HepG2 (cell line): ENCODE measurements around the gene IRF1. TPM values are rescaled to one million over a fixed set of nuclear protein-coding genes. Genes with fewer than 3 reads are reported as not detected.
A peak's percentile ranks its signal among the peaks of the same experiment; 100 is the strongest.

Experiments
- ATAC-seq: fragments of 200-7000 bp; cut with Tn5 transposase; 3 replicates; pipeline ENCODE4 v1.9.1; 2020; ENCODE audit warnings: mild to moderate bottlenecking, moderate library complexity
- BruUV-seq: library from RNA; stranded (reverse); fragments of 400-500 nt; replicated peaks from 2 replicates; lab custom pipeline; 2021; lab: Mats Ljungman, UMichigan
- CTCF ChIA-PET: fragments of 300-600 bp; formaldehyde crosslinking; extraction: SDS; loops from one replicate; lab custom pipeline; 2021; ENCODE audit warnings: low total read pairs, inconsistent platforms, low intra/inter-chr PET ratio; lab: Yijun Ruan, JAX
- POLR2A ChIA-PET: fragments of 350-600 bp; sonication (Branson Sonifier 250); formaldehyde crosslinking; loops from one replicate; lab custom pipeline; 2020; ENCODE audit warnings: antibody characterized with exemption, inconsistent platforms; lab: Yijun Ruan, JAX
- DNase-seq: peaks from one replicate; pipeline ENCODE4 v3.0.0-alpha.2; 2015; ENCODE audit warnings: low spot score
- FAIRE-seq: peaks from 3 replicates; lab custom pipeline; 2011; peaks lifted over from hg19 to GRCh38; lab: Jason Lieb, UNC
- H2AFZ ChIP-seq: one replicate; pipeline ENCODE4 v1.6.1; 2011; ENCODE audit warnings: low read length, inconsistent platforms
- H3K27ac ChIP-seq: fragments of 300-600 bp; 3 replicates; pipeline ENCODE4 v1.8.0; 2011; ENCODE audit warnings: mixed run types, mild to moderate bottlenecking, mixed read lengths, low read length, inconsistent platforms; ENCODE audit not compliant: insufficient read depth; ENCODE audit errors: extremely low read length
- H3K27me3 ChIP-seq, 2 experiments: fragments of 200-600 bp in 1 of 2; 2 replicates in 1 of 2; 3 replicates in 1 of 2; pipeline versions ENCODE4 v1.6.0 to v1.8.0; 2011; ENCODE audit warnings: low read length in 2 of 2, mild to moderate bottlenecking in 2 of 2, moderate library complexity in 2 of 2, inconsistent platforms in 1 of 2; ENCODE audit not compliant: insufficient read depth in 2 of 2, control insufficient read depth in 1 of 2
- H3K36me3 ChIP-seq, 2 experiments: fragments of 200-600 bp in 1 of 2; replicated peaks in 1 of 2; 2 replicates in 1 of 2; 3 replicates in 1 of 2; pipeline versions ENCODE4 v1.5.1 to v1.8.0; 2011; ENCODE audit warnings: low read length in 2 of 2, inconsistent platforms in 1 of 2; ENCODE audit not compliant: insufficient read depth in 2 of 2, control insufficient read depth in 1 of 2
- H3K4me1 ChIP-seq: 2 replicates; pipeline ENCODE4 v1.5.1; 2012; ENCODE audit warnings: low read length, inconsistent platforms; ENCODE audit not compliant: insufficient read depth
- H3K4me2 ChIP-seq: 2 replicates; pipeline ENCODE4 v1.6.0; 2011; ENCODE audit warnings: low read depth, low read length, inconsistent platforms
- H3K4me3 ChIP-seq, 3 experiments: fragments of 200-600 bp in 1 of 3; sonication (generic), shearing (Covaris generic) in 1 of 3; replicated peaks in 1 of 3; 2 replicates each; pipeline ENCODE4 v1.5.1; 2011 to 2016; ENCODE audit warnings: low read length in 3 of 3, inconsistent platforms in 2 of 3, low read depth in 2 of 3, mild to moderate bottlenecking in 2 of 3, control low read depth in 1 of 3, mixed read lengths in 1 of 3; ENCODE audit not compliant: insufficient read depth in 1 of 3
- H3K79me2 ChIP-seq: one replicate; pipeline ENCODE4 v1.6.1; 2011; ENCODE audit warnings: low read length, inconsistent platforms; ENCODE audit not compliant: insufficient read depth
- H3K9ac ChIP-seq: 2 replicates; pipeline ENCODE4 v1.6.0; 2011; ENCODE audit warnings: mild to moderate bottlenecking, low read depth, low read length, inconsistent platforms; ENCODE audit not compliant: insufficient read depth
- H3K9me3 ChIP-seq: 2 replicates; pipeline ENCODE4 v1.5.1; 2012; ENCODE audit warnings: mild to moderate bottlenecking, low read length
- H4K20me1 ChIP-seq: 2 replicates; pipeline ENCODE4 v1.6.0; 2011; ENCODE audit warnings: inconsistent platforms, mild to moderate bottlenecking, low read length, moderate library complexity; ENCODE audit not compliant: insufficient read depth
- ZNF121 ChIP-seq: sonication (generic); formaldehyde crosslinking; IDR thresholded peaks from 2 replicates; pipeline ENCODE4 v1.5.0; 2020; ENCODE audit warnings: mild to moderate bottlenecking, missing genetic modification reagents
- ZNF382 ChIP-seq: sonication (generic); formaldehyde crosslinking; IDR thresholded peaks from 2 replicates; pipeline ENCODE4 v1.5.0; 2020; ENCODE audit warnings: missing genetic modification reagents, mild to moderate bottlenecking, borderline replicate concordance
- ZNF562 ChIP-seq: sonication (generic); formaldehyde crosslinking; IDR thresholded peaks from 2 replicates; pipeline ENCODE4 v1.8.0; 2022; ENCODE audit warnings: missing genetic modification reagents, borderline replicate concordance
- ZNF891 ChIP-seq: sonication (generic); formaldehyde crosslinking; IDR thresholded peaks from 2 replicates; pipeline ENCODE4 v1.5.0; 2020; ENCODE audit warnings: mild to moderate bottlenecking, missing genetic modification reagents
- WGBS: methylation state at CpG from one replicate; pipeline ENCODE4 v1.1.6; 2017; ENCODE audit warnings: low lambda C conversion rate; 5-methylcytosine and 5-hydroxymethylcytosine counted together
- in situ Hi-C: cut with HindIII; loops from 2 replicates; pipeline ENCODE4 v1.10.0; 2017; ENCODE audit warnings: low pct_unique_long_range_greater_than_20kb; ENCODE audit not compliant: extremely low pct_ligation_motif_present
- intact Hi-C: fragments of 100-400 bp; cut with micrococcal nuclease; formaldehyde crosslinking; loops from one replicate; pipeline ENCODE4 v1.10.0; 2022; ENCODE audit not compliant: unreplicated experiment
- polyA plus RNA-seq, 8 experiments: library from polyadenylated mRNA; depleted of rRNA in 3 of 8; stranded (reverse) in 7 of 8; unstranded in 1 of 8; fragments of >200 nt; fragmentation: Illumina TruSeq in 4 of 8; extraction: Trizol in 4 of 8; gene quantifications; 2 replicates each; pipeline versions ENCODE4 v1.2.1 to v1.2.3, GENCODE V29; 2011 to 2016; ENCODE audit warnings: low read depth in 4 of 8, missing spikeins in 1 of 8, mixed read lengths in 1 of 8; ENCODE audit not compliant: insufficient read depth in 1 of 8
- total RNA-seq, 5 experiments: library from RNA; depleted of rRNA; stranded (reverse); fragments of >200 nt; fragmentation: Illumina TruSeq; extraction: Trizol; gene quantifications; 2 replicates each; pipeline ENCODE4 v1.2.3, GENCODE V29; 2016; ENCODE audit warnings: low read depth in 1 of 5
- TF ChIP-seq, protein P1 (sequence below), 2 experiments: fragments of 450-650 bp in 1 of 2; sonication (generic) in 1 of 2; formaldehyde crosslinking in 1 of 2; IDR thresholded peaks; 2 replicates each; pipeline versions ENCODE4 v1.6.1 to v1.8.0; 2016 to 2022; ENCODE audit warnings: antibody characterized with exemption in 1 of 2, mild to moderate bottlenecking in 1 of 2, missing genetic modification reagents in 1 of 2

IRF1 gene
- total and polyA plus RNA-seq, 2 of the 13 experiments (the other 11 are each of a cell fraction or from before 2014, with no cell fraction given): 4.1 to 8.8 TPM

DNA sequence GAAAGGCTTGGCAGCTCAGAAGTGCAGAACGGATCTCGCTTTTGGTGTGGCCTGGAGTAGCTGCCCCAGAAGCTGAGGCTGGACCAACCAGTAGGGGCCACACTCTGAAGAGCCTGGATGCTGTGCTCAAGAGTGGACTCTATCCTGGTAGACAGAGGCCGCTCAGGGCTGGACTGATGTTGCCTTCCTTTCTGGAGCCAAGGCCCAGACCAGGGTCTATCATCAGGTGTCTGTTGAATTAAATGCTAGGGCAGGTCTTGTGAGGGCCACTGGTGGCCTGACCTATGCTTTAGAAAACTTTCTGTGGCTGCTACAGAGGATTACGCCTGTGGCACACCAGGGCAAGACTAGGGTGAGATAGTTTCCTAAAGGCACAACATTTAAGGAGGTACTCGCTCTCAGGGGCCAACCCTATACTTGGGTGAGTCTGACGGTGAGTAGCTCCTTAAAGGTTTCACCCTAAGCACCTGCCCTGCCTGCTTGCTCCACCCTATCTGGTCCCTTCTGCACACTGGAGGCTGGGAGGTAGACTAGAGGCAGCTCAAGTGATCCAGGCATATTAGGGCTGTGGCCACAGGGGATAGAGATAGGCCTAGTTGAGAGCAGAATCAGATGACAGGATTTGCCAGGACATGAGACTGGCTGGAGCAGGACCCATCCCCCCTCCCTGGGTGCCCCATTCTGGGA, 9.8 kb upstream of the IRF1 start:
- 80% methylated on average over 2 of the region's 6 CpGs for WGBS
- ChIA-PET POLR2A (interaction anchor here (0.8 to 6.9 kb wide), 9 partner anchors 10 to 89 kb away, joined by 3 to 86 read pairs (median 3); partner anchors contain the start of gene IRF1), CTCF (interaction anchor here (1.1 to 3.3 kb wide), 4 partner anchors 74 to 262 kb away, joined by 3 to 54 read pairs (median 26); no protein-coding TSS in a partner anchor)
- H3K9me3 ChIP-seq: no peaks in the 10 kb centered on the region
- DNase-seq: no peak
- H3K27me3 ChIP-seq: no peaks in the 10 kb centered on the region
- no peak overlapping the region for H3K9ac ChIP-seq
- ATAC-seq: no peak
- TF ChIP-seq ZNF121: 0 out of 2 replicates have a peak, but pooled peaks have one; percentile 37
- no peak for TF ChIP-seq ZNF382 (CRISPR knock-in tag)
- TF ChIP-seq ZNF562 (CRISPR knock-in tag): no peak
- TF ChIP-seq, protein P1, sequence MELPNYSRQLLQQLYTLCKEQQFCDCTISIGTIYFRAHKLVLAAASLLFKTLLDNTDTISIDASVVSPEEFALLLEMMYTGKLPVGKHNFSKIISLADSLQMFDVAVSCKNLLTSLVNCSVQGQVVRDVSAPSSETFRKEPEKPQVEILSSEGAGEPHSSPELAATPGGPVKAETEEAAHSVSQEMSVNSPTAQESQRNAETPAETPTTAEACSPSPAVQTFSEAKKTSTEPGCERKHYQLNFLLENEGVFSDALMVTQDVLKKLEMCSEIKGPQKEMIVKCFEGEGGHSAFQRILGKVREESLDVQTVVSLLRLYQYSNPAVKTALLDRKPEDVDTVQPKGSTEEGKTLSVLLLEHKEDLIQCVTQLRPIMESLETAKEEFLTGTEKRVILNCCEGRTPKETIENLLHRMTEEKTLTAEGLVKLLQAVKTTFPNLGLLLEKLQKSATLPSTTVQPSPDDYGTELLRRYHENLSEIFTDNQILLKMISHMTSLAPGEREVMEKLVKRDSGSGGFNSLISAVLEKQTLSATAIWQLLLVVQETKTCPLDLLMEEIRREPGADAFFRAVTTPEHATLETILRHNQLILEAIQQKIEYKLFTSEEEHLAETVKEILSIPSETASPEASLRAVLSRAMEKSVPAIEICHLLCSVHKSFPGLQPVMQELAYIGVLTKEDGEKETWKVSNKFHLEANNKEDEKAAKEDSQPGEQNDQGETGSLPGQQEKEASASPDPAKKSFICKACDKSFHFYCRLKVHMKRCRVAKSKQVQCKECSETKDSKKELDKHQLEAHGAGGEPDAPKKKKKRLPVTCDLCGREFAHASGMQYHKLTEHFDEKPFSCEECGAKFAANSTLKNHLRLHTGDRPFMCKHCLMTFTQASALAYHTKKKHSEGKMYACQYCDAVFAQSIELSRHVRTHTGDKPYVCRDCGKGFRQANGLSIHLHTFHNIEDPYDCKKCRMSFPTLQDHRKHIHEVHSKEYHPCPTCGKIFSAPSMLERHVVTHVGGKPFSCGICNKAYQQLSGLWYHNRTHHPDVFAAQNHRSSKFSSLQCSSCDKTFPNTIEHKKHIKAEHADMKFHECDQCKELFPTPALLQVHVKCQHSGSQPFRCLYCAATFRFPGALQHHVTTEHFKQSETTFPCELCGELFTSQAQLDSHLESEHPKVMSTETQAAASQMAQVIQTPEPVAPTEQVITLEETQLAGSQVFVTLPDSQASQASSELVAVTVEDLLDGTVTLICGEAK (IDR thresholded peaks at IDR 0.05): no peak
- TF ChIP-seq, protein P1 (CRISPR knock-in tag; IDR thresholded peaks at IDR 0.05): 0 out of 2 replicates have a peak, but pooled peaks have one; percentile 15
- no peak for TF ChIP-seq ZNF891 (CRISPR knock-in tag)
- H4K20me1 ChIP-seq: no peaks in the 10 kb centered on the region
- no peak for FAIRE-seq
- intact Hi-C loops: loop anchor here (2.0 kb wide), 2 partner anchors 74 to 228 kb away; no protein-coding TSS in a partner anchor
- peak overlapping the region; percentile 53 for H3K27ac ChIP-seq
- H3K79me2 ChIP-seq: no peaks in the 10 kb centered on the region
- peak overlapping the region in 1 of 3 experiments; percentile 57; a peak in 1 of 6 replicates for H3K4me3 ChIP-seq
- peak overlapping the region; percentile 77 for H3K4me2 ChIP-seq
- no TSS peak for BruUV-seq
- H3K4me1 ChIP-seq: peaks cover 86% of the 10 kb centered on the region
- no peak overlapping the region for H2AFZ ChIP-seq
- in situ Hi-C loops: no loop called here
- H3K36me3 ChIP-seq: no peaks in the 10 kb centered on the region
